UCSD-AML1 (cell line): ENCODE measurements around the gene CAMKK2.
"Not testable (repeated sequence)": the region's sequence is repeated elsewhere in the genome, so short reads cannot be mapped to it uniquely, and the experiment has no call there.

Experiments used
- DNase-seq: peaks from one replicate; lab custom pipeline; 2025; ENCODE audit not compliant: unreplicated experiment; lab: John Stamatoyannopoulos, UW

Gene CAMKK2

DNA sequence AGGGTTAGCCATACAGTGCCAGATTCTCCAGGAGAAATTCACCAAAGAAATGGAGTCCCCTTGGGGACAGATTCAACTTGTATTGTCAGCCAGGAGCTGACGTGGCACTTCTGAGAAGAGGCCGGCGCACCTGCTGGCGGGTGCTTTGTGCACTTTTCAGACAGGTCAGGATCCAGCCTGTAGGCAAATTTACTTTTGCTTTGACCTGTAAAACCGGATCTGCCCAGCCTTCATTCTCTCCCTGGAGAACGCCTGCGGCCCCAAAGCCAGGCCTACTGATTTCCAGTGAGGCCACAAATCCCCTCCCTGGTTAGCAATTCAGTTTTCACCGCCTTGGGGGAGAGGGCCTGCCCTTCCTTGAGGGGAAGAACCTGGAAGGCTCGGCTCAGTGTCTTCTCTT is 69.2 kb downstream of the CAMKK2 start:
- DNase-seq: no peak

- DNase-seq: not testable (repeated sequence)
Observed at GRCh38 chr12:121226871-121227270, 69.6 kb downstream of the CAMKK2 start.

- DNase-seq: no peak
Observed at GRCh38 chr12:121226399-121226798, 70.1 kb downstream of the CAMKK2 start.

- DNase-seq: no peak
Observed at GRCh38 chr12:121224591-121224990, 71.9 kb downstream of the CAMKK2 start.

DNA sequence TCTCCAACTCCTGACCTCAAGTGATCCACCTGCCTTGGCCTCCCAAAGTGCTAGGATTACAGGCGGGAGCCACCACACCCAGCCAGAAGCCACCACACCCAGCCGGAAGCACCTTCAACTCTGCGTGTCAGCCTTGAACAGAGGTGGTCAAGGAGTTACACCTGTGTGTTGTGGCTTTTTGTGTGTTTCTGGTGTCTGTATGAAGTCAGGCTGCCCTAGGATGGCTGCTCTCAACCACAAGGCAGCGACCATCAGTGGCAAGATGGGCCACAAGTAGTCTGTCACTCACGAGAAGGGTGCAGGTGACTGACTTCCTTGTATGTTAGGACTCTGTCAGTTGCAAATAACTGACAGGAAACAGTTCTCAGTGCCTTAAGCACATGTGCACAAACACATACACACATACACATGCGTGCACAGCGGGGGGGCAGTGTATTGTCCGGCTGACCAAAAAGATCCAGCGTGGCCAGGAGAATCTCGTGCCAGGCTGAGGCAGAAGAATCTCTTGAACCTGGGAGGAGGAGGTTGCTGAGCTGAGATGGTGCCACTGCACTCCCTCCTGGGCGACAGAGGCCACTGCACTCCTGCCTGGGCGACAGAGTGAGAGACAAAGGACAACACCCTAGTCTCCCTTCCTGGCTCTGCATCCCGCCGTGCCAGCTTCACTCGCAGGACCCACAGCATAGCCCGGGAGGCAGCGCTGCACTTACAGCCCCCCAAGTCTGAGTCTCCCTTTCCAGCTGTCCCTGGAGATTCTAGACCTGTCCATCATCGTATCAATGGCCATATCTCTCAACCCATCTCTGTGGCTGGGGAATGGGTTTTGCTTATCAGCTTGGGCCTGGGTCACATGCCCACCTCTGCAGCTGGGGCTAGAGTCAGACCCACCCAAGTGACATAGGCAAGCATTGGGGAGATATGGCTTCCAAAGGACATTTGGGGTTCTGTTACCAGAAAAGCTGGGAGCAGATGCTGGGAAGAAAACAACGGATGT is 72.9 kb downstream of the CAMKK2 start:
- DNase-seq: peak; percentile 36

DNA sequence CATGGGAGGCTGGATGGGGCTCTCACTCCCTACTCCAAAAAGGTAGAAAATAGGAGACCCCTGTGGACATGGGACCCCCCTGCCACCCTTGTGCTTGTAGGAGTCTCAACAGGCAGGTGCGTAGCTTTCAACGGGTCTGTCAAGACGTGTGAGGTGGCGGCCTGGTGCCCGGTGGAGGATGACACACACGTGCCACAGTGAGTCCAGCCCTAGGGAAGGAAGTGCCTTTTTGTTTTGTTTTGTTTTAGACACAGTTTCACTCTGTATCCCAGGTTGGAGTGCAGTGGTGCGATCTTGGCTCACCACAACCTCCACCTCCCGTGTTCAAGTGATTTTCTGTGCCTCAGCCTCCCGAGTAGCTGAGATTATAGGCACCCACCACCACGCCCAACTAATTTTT is 73.7 kb downstream of the CAMKK2 start:
- no peak for DNase-seq

GRCh38 chr12:121219353-121219986 is 77.0 kb downstream of the CAMKK2 start:
- DNase-seq: no peak

DNA sequence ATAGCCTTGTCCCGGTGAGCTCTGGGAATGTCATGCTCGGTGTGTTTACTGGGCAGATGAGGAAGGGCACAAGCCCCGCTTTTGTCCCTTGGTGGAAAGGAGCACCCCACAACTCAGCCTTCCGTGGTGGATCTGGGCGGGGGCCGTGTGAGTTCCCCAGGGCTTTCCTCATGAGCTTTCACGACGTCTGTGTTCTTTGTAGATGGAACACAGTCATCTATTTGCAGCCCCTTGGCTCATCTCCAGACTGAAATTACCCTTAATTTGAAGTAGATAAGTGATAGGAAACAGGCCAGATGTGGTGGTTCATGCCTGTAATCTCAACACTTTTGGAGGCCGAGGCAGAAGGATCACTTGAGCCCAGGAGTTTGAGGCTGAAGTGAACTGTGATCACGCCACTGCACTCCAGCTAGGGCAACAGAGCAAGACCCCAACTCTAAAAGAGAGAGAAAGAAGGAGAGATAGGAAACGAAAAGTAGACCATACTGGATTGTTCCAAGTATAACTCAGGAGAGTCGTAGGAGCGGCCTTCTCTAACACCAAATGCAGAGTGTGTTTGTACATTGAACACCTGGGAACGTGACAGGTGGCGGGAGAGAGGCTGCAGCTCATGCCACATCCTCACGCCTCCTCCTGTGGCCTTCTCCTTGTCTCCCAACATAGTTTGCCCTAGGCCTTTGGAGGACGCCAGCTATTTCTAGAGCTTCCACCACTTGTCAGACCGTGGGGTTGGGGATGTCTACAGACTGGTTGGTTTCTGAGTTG is 77.7 kb downstream of the CAMKK2 start:
- DNase-seq: no peak

- DNase-seq: no peak
Observed at GRCh38 chr12:121217761-121218160, 78.7 kb downstream of the CAMKK2 start.

DNA sequence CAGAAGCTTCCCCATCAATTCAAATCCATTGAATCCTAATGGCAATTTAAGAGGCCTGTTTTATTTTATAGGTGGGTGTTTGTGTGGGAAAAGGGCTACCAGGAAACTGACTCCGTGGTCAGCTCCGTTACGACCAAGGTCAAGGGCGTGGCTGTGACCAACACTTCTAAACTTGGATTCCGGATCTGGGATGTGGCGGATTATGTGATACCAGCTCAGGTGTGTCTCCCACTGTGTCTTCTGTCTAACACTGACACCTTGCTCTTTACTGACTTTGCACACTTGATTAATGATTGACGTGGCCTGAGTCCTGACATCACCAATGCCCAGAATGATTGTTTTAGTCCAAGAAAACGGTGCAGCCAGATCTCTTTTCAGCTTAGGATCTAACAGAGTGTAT is 79.4 kb downstream of the CAMKK2 start:
- no peak for DNase-seq

DNA sequence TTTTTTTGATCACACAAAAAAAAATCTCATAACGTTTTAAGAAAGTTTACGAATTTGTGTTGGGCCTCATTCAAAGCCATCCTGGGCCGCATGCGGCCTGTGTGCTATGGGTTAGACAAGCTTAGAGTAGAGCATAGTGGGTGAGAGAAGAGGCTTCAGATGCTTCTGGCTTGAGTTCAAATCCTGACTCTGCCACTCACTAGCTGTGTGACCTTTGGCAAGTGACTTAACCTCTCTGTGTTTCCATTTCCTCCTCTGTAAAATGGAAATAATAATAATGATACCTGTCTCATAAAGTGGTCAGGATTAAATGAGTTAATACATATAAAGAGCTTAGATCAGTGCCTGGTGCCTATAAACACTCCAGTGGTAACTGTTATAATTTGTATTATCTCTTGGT is 80.4 kb downstream of the CAMKK2 start:
- no peak for DNase-seq

GRCh38 chr12:121214855-121215745 is 81.4 kb downstream of the CAMKK2 start:
- DNase-seq: no peak

DNA sequence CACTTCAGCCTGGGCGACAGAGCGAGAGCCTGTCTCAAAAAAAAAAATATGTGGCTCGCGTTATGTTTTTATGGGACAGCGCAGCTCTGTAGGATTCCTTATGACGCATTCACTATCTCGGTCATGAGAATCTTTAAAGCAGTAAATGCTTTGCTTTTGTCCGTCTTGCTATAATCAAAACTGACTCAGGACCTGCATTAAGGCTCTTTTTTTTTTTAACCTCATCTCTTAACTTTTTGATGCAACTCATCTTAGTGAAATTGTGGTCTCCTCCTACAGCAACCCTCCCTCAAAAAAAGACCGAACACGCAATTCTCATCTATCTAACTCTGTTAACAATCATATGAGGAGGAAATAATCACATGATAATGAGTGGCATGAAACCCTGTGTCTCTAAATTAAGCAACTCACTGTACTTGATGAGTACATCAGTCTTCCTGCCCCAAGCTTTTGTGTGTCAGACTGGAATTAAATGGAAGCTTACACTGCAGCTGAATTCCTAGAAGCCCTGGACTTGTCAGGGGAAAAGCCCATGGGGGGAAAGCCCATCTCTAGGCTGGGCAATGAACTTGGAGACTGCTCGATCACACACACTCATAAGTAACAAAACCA is 82.2 kb downstream of the CAMKK2 start:
- no peak for DNase-seq

- no peak for DNase-seq
Observed at GRCh38 chr12:121212875-121213274, 83.6 kb downstream of the CAMKK2 start.

DNA sequence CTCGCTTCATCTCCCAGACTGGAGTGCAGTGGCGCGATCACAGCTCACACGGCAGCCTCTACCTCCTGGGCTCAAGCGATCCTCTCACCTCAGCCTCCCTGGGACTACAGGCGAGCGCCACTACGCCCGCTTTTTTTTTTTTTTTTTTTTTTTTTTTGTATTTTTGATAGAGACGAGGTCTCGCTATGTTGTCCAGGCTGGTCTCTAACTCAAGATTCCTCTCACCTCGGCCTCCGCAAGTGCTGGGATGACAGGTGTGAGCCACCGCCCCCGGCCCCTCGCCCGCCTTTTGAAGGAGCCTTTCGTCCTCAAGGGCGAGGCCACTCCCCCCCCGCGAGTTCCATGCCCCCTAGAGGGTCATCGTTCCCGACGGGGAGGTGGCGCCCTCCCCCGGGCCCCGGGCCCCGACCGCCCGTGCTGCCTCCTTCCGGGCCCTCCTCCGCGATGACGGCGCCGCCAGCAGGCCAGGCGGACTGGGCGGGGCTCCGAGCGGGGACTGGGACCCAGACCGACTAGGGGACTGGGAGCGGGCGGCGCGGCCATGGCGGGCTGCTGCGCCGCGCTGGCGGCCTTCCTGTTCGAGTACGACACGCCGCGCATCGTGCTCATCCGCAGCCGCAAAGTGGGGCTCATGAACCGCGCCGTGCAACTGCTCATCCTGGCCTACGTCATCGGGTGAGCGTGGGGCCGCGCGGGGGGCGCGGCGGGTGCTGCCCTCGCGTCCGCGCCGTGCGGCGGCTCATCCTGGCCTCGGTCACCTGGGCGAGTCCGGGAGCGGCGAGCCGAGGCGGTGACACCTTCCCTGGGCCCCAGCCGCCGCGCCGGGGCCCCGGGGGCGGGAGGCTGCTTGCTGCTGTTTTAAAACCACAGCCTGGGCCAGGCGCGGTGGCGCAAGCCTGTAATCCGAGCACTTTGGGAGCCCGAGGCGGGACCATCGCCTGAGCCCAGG is 86.6 kb downstream of the CAMKK2 start, which contains the start of gene P2RX4:
TSS of gene P2RX4 (plus strand) at position 506 of the 949 bp plus-strand sequence. CDS start at position 542, 36 bp downstream.
- DNase-seq: peak; percentile 91

GRCh38 chr12:121209221-121209620 is 87.3 kb downstream of the CAMKK2 start:
- no peak for DNase-seq

GRCh38 chr12:121208571-121208970 is 87.9 kb downstream of the CAMKK2 start:
- not testable (repeated sequence) for DNase-seq

GRCh38 chr12:121205491-121205890 is 91.0 kb downstream of the CAMKK2 start:
- DNase-seq: no peak

DNA sequence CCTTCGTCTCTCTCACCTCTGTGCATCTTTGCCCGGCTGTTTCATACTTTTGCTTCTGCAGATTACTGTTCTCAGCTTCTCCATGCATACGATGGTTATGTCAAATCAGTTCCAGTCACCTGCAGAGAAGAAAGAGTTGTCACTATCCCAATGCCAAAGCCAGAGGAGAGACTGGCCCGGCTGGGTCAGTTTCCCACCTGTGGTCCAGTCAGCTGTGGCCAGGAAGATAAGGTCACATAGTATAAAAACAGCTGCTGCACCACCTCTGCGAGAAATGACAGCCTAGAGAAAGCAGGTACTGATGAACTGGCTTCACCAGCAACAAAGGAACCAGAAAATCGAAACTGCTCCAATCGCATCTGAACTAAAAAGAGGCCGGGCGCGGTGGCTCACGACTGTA is 93.0 kb downstream of the CAMKK2 start:
- no peak for DNase-seq
